ENCODE measurements around the gene CEACAM21.

CEACAM21 gene

DNA sequence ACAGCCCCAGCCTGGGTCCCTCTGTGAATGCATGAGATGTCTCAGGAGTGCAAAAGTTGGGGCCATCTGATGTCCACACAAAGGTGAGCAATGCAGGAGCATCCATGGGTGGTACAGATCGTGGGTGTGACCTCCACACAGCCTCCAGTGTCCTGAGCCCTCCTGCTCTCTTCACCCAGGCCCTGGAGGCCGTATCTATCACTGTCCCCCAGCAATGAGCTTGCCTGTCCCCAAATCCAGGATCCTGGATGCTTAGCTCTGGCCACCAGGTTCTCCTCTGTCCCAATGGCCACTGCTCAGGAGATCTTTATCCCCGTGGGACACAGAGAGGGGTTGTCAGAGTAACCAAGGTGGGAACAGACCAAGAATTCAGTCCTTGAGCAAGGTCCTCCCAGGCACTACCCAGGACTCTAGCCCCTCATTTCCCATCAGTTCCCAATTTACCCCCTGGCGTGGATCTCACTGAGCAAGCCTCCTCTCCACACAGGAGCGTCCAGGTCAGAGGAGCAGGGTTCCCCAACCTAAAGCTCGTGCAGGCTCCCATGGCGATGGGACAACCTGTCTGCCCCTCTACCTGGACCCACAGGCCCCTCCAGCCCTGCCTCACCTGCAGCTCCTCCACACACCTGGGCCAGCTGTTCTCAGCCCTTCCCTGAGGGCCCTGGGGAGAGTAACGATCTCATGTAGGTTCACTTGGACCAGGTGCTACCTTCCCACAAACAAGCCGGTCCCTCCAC, 11.3 kb downstream of the CEACAM21 start:
- no peak for DNase-seq

DNA sequence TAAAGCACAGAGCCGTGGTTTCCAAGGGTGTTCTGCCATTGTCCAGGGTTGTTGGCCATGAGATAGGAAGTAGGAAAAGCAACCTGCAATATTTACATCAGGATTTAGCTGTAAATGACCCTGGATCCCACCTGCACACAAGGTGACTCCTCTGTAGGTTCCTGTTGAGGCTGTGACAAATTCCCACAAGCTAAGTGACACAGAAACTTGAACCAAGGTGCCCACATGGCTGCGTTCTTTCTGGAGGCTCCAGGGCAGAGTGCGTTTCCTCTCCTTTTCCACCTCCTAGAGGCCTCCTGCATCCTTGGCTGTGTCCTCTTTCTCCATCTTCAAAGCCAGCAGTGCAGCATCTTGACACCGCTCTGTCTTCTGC, 11.9 kb downstream of the CEACAM21 start:
- DNase-seq = no peak

DNA sequence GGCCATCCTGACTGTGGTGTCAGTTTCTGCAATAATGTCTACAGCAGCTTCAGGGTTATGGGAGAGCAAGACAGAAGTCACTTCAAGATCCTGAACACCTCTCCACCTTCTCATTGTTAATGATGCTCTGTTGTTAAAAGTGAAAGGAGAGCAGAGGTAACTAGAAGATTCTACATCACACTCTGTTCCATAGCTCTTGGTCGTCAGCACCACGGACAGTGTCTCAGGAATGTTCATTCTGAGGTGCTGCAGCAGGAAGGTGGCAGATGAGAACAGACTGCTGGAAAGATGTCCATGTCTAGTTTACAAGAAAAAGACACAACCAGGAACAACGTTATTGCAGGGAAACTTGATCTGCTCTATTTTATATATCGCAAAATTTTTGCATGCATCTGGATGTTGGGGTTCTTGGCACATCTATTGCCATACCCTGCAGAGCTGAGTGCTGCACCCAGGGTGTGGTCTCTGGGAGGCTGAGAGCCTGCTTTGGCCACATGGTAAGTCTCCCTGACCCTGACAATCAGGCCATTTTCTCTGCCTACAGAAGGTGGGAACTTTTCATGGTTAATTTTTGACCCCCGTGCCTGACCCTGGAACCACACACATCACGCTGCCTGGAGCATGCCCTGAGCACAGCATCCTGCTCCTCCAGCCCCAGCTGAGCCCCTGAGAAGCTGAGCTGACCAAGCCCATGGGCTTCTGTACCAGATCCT, 12.7 kb downstream of the CEACAM21 start:
- no peak for DNase-seq

DNA sequence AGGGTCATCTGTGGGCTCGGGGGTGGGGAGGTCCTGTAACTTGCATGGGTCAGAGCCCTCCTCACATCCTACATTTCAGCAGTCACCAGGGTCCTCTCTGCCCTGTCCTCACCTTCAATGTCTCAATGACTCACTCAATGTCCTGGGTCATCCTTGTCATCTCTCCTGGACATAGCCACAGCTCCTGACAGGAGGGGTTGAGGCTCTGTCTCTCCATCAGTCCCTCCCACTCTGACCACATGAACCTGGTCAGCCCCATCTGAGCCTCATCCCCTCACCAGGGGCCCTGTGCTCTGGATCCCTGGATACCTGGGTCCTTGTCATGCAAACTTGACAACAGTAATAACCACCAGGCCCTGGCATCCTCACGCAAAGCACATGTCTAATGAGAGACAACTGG, 13.4 kb downstream of the CEACAM21 start:
- no peak for DNase-seq

DNA sequence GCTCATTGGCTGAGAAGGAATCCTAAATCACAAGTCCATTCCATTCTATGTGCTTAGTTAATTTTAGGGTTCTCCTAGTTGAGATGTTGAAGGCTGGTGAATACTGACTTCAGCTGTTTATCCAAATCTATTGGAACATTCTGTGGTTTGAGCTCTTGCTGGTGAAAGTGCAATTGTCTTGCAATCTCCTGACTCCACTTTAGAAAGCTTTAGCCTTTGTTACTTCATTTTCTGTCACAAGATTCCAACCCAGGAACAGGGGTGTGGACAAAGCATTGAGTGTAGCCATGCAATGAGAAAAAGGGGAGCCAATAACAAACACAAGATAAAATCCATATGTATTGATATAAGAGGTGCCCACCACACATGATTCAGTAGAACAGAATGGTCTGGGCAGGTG, 15.0 kb downstream of the CEACAM21 start:
- no peak for DNase-seq

DNA sequence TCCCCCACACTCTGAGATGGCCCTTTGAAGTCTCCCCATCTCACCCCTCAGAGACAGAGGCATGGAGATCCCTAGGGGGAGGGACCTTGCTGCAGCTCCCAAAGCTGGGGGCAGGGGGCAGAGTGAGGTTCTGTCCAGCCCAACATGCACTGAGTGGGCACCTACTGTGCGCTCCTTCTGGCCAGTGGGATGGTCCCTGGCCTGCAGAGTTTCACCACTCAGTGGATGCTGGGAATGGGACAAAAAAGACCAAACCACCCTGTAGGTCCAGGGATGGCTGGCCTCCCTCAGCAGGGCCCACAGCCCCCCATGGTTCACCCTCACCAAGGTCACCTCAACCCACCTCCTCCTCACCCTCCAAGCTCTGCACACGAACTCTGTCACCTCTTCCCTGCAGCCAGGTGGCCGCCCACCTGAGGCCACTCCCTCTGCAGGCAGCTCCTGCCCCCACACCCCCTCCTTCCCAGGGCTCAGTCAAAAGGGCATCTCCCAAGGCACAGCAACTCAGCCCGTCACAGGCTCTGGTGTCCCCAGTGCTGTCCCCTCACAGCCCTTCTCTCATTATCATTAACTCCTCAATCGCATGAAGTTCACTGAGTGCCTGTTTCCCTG, 16.1 kb downstream of the CEACAM21 start:
- no peak for DNase-seq

DNA sequence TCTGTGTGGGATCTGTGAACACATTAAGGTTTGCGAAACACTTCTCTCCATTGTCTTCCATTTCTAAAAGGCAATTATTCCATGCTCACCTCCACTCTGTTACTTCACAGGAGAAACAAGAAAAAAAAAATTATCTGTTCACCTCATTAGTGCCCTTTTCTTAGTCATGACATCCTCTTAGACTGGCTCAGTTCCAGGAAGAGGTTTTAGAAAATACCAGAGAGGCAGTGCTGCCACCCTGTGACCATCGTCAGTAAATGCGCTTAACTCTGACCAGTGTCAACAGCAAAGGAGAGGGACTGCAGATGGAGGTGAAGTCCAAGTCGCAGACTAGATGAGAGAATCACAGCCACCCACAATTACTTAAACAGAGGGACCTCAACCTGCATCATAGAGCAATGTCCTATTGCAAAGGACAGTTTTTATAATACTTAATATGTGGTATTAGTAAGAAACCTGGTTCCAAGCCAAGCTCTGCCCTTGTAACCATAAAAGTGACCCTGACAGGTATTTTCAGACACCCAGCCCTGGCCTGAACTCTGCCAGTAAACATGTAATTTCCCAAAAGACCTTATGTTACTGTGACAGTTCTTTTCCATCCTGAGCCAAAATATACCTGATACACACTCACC, 19.4 kb downstream of the CEACAM21 start:
- DNase-seq = peak; percentile 51 to 84 (median 66)

DNA sequence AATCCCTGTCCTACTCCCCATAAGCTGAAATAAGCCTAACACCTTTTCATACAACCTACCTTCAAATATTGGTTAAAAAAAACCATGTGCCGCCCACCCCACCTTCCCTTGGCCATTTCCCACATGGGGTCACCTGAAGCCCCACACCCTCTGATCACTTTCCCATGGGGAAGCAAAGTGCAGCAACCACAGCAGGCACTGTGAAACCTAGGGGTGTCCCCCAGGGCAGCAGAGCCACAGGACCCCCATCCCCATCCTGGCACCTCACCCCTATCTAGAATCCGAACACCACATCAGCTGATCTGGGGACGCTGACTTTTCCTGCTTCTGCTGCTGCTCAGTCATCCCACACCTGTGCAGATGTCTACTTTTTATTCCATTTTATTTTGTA, 19.9 kb downstream of the CEACAM21 start:
- no peak for DNase-seq

DNA sequence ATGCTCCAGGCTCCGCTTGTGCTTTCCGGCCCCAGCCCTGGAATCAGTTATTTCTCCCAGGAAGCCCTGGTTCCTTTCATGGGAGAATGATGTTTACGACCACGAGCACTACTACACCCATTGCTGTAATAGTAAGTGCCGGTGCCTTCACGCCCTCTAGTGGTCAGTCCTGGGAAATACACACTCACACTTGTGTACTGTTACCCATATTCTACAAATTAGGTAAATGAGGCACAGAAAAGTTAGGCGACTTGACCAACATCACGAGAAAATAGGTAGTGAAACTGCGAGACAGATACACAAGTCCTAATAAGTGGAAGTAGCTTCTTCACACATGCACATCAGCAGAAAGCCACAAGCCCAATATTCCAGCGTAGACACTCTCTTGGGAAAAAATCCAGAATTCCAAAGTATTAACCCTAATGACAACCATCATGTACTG, 21.7 kb downstream of the CEACAM21 start:
- DNase-seq = peak; percentile 56 to 85 (median 84)

DNA sequence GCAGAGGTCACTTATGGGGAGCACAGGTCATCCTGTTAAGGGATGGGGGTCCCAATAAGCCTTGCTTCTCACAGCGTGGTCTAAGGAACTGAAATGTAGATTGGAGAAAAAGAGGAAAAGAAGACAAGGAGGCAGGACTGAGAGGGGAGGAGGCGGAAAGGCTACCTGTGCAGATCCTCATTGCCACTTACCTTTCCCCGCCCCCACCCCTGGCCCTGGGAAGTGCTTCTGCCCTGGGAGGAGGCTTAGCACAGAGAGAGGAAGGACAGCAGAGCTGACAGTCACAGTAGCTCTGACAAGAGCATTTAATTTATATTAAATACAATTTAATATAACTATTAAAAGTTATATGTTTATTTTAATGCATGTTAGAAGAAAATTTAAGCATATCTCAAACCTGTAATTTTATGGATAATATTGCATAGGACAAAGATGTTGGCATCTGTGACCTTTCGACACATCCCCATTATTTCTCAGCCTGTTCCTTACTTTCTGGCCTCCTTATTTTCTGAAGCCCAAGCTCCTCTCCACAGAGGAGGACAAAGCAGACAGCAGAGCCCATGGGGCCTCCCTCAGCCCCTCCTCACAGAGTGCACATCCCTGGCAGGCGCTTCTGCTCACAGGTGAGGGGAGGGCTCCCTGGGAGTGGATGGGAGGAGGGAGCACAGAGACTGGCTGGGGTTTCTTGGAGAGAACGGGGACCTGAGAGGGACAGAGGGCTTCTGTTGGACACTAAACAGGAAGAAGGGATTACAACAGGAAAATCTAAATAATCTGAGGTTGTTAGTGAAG, 23.4 kb downstream of the CEACAM21 start:
- DNase-seq = peak in 2 of 3 experiments; percentile 59 to 83

DNA sequence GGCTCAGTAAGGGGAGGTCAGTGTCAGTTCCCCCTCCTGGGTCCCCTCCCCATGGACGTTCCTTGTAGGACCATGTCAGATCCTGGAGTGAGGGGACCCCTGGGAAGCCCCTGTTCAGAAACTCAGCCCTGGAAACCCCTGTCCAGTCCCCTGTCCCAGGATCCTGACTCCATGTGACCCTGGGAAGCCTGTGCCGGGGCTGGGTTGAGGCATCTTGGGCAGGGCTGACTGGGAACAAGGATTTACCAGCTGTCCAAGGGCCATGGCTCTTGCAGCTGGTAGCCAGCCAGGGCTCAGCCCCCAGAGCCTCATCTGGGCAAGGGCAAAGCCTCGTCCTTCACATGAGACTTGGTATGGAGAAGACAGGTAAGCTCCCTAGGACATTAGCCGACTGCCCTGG, 25.8 kb downstream of the CEACAM21 start:
- DNase-seq = no peak

DNA sequence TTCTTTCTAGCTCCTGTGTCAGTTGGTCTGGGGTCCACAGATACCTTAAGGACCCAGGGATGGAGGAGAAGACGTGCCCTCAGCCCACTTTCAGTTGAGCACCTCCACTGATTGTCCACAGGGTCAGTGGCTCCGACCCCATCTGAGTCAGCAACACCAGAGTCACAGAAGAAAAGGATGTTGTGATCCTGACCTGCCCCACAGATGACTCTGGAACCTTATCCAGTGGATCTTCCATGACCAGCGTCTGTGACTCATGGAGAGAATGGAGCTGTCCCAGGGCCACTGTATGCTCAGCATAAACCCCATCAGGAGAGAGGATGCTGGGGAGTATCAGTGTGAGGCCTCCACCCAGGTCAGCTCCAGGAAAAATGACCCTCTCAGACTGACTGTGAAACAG, 28.9 kb downstream of the CEACAM21 start:
- DNase-seq = no peak

DNA sequence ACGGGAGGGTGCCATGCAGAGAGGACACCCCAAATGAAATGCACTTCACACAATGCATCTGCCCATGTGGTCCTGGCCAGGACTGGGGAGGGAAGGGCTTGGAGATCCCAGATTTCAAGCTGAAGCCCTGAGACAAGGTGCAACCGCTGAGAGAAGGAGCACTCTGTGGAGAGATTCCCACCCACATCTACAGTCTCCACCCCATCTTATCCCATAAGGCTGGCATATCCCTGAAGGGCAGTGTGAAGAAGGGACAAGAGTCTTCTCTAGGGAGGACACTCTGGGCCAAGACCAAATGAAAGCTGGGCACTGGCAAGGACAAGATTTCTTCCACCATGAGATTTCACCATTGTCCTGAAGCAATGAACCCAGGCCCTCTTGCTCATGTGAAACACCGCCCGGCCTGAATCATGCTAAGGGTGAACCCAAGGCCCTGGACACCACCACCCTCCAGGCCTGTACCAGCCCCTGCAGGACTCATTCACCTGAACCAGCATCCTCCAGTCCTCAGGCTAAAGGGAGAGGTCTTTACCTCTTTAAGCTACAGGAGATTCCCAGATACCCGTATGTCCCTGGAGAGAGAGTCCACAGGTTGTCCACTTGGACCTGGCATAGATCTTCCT, 30.4 kb downstream of the CEACAM21 start:
- no peak for DNase-seq

DNA sequence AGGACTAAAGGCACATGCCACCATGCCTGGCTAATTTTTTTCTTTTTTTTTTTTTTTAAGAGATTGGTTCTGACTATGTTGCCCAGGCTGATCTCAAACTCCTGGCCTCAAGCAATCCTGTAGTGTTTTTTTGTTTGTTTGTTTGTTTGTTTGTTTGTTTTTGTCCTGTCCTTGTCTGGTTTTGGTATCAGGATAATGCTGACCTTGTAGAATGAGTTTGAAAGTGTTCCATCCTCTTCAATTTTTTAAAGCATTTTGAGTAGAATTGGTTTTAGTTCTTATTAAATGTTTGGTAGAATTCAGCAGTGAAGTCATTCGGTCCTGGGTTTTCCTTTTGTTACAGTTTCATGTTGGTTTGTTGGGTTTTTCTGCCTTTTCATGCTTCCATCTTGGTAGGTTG, 31.7 kb downstream of the CEACAM21 start:
- DNase-seq = no peak

DNA sequence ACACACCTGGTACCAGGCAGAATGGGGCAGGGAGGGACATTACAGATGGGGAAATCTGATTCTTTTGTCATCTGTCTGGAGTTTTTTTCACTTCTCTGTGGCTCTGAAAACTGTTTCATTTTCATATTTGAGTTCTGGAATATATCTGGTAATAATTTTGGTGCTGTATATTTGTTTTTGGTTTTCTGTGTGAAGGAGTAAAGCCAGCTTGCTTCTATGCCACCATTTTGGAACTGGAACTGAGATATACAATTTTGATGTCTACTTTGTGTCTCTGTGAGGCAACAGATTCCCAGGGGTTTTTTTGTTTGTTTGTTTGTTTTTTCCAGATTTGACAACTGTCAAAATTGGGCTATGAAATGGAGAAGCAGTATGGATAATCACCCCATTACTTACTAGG, 34.8 kb downstream of the CEACAM21 start:
- DNase-seq = no peak

DNA sequence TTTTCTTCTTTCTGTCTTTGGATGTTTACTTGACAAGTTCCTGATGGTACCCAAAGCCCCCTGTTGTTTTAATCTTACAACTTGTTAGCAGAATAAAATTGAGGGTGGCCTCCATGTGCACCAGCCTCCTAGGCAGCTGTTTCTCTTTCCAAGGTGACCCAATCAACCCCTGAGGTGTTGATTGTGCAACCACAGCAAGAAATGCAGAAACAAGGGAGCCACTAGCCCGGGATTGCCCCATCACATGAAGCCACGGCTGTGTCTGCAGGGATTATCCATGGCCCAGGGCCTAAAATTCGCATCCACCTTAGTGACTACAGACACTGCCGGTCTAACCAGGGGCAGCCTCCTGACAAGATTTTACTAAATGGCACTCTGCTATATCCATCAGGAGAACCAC, 36.5 kb downstream of the CEACAM21 start:
- no peak for DNase-seq

DNA sequence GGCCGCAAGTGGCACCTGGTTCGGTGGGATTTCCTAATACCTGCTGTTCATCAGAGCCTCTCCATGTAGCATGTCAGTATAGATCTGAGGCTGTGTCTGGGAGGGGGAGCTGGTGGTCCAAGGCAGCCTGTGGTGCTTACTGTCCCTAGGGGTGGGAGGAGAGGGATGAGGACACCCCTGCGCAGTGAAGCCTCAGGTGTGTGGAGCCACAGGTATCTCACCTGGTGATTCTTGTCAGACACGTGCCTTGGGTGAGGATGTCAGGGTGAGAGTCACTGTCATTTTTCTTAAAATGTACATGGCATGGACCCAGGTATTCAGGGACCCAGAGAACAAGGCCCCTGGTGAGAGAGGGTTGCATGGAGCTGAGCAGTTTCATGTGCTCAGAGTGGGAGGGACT, 39.2 kb downstream of the CEACAM21 start:
- no peak for DNase-seq

DNA sequence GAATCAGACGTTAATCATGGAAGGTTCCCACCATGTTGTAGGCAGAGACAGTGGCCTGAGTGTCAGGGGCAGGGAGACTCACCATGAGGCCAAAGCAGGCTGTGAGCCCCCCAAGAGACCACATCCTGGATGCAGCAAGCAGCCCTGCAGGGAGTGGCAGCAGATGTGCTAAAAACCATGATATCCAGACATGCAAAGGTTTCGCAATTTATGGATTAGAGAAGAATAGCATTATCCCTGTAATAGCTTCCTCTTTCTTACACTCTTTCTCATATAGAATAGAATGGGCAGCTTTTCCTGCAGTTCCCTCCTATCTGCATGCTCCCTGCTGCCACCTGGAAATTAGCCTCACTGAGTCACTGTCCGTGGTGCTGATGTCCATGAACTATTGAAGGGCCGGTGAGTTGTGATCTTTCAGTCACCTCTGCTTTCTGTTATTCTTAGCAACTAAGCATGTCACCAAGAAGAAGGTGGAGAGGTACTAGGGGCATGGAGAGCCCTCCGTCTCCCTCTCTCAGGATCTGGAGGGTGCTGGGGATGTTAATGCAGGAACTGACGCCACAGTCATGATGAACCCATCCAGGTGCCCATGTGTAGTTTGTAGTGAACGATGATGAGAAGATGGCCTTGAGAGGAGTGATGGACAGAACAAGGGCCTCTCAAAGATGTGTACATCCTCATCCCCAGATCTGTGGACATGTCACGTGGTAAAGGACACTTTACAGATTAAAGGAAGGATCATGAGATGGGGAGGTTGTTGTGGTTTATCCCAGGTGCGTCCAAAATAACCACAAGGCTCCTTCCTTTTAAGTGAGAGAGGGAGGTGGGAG, 41.0 kb downstream of the CEACAM21 start:
- no peak for DNase-seq

DNA sequence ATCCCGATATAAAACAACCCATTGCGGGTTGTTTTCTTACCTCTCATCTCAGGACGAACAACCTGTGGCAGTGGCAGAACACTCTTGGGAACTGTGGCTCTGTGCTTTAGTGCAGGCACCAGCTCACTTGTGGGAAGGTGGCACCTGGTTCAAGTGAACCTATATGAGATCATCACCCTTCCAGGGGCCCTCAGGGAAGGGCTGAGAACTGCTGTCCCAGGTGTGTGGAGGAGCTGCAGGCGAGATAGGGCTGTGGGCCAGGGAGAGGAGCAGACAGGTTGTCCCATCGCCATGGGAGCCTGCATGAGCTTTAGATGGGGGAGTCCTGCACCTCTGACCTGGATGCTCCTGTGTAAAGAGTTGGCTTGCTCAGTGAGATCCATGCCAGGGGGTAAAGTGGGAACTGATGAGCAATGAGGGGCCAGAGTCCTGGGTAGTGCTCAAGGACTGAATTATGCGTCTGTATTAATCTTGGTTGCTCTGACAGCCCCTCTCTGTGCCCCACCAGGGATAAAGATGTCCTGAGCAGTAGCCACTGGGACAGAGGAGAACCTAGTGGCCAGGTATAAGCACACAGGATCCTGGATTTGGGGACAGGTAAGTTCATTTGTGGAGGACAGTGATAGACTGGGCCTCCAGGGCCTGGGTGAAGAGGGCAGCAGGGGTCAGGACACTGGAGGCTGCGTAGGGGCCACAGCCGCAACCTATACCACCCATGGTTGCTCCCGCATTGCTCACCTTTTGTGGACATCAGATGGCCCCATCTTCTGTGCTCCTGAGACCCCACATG, 42.2 kb downstream of the CEACAM21 start:
- no peak for DNase-seq

DNA sequence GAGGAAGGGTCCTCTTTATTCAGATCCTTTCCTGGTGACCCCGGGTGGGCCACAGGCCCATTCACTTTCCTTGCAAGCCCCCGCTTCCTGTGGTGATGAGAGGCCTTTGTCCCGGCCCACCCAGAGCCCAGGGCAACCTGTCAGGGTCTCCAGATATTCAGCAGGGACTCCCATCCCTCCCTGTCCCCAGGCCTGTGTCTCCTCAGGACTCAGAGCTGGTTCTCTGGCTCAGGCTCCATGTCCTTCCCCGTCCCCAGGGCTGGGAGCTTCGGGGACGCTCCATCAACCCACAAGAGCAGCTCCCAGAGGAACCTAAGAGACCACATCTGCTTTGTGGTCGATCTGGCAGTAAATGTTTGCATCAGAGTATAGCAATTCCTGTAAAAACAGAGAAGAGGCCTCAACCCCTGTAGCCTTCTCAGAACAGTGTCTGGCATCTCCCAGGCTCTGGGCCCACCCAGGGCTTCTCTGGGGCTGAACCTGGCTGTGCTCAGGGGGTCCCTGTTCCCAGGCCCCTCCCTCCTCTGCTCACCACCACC, 43.1 kb downstream of the CEACAM21 start:
- no peak for DNase-seq
